Gastroesophageal sphincter (tissue), 4 donors: ENCODE measurements around the gene SGSH. TPM values are rescaled to one million over a fixed set of nuclear protein-coding genes. Genes with fewer than 3 reads are reported as not detected.
A peak's percentile ranks its signal among the peaks of the same experiment; 100 is the strongest.

Experiments used
- ATAC-seq: fragments of 150-250 bp; one replicate; pipeline ENCODE4 v1.9.1; 2016; ENCODE audit warnings: mild to moderate bottlenecking, moderate library complexity
- H3K27ac ChIP-seq, 4 donors: fragments of 200-600 bp; sonication (generic) in 3 of 4; 1 replicate in 3 of 4; 2 replicates in 1 of 4; pipeline ENCODE4 v1.5.1; 2016 to 2019
- H3K27me3 ChIP-seq: fragments of 200-600 bp; sonication (generic); one replicate; pipeline ENCODE4 v1.5.1; 2019
- H3K36me3 ChIP-seq, 2 donors: fragments of 200-600 bp; sonication (generic); one replicate each; pipeline ENCODE4 v1.5.1; 2019; ENCODE audit warnings: control low read depth in 1 of 2
- H3K4me1 ChIP-seq, 3 donors: fragments of 200-600 bp; sonication (generic); 1 replicate in 2 of 3; 2 replicates in 1 of 3; pipeline ENCODE4 v1.5.1; 2016 to 2019; ENCODE audit warnings: control low read depth in 2 of 3
- H3K4me3 ChIP-seq, 2 donors: fragments of 200-600 bp; sonication (generic); one replicate each; pipeline ENCODE4 v1.5.1; 2019; ENCODE audit warnings: mild to moderate bottlenecking in 1 of 2, moderate library complexity in 1 of 2
- H3K9me3 ChIP-seq, 3 donors: fragments of 200-600 bp; sonication (generic); one replicate each; pipeline ENCODE4 v1.5.1; 2017 to 2019; ENCODE audit warnings: control low read depth in 2 of 3
- EP300 ChIP-seq: sonication (generic); formaldehyde crosslinking; IDR thresholded peaks from one replicate; pipeline ENCODE4 v1.6.1; 2017; ENCODE audit warnings: antibody characterized with exemption, mild to moderate bottlenecking
- POLR2A ChIP-seq, 2 donors: fragments of 450-650 bp; IDR thresholded peaks; one replicate each; pipeline ENCODE4 v1.6.1; 2017; ENCODE audit warnings: antibody characterized with exemption in 2 of 2, mild to moderate bottlenecking in 2 of 2, moderate library complexity in 1 of 2
- POLR2AphosphoS5 ChIP-seq: sonication (generic); formaldehyde crosslinking; IDR thresholded peaks from one replicate; pipeline ENCODE4 v1.6.1; 2017; ENCODE audit warnings: antibody characterized with exemption
- WGBS, 2 donors: methylation state at CpG; one replicate each; pipeline ENCODE4 v1.1.5; 2018; ENCODE audit warnings: low coverage in 1 of 2; 5-methylcytosine and 5-hydroxymethylcytosine counted together
- total RNA-seq, 4 donors: library from RNA; depleted of rRNA; stranded (reverse); fragments of >200 nt; gene quantifications; one replicate each; pipeline ENCODE4 v1.1.0, GENCODE V29; 2016
- TF ChIP-seq, protein P1 (sequence below), 4 experiments: fragments of 200-600 bp in 2 of 4; fragments of 450-650 bp in 2 of 4; sonication (generic) in 1 of 4; IDR thresholded peaks; one replicate each; pipeline ENCODE4 v1.5.1; 2017 to 2019; ENCODE audit warnings: antibody characterized with exemption in 4 of 4, mild to moderate bottlenecking in 2 of 4, moderate library complexity in 2 of 4

SGSH gene
- total RNA-seq, 4 donors from 2014 or later, result 16.8 to 39.2 (median 18.2) TPM

DNA sequence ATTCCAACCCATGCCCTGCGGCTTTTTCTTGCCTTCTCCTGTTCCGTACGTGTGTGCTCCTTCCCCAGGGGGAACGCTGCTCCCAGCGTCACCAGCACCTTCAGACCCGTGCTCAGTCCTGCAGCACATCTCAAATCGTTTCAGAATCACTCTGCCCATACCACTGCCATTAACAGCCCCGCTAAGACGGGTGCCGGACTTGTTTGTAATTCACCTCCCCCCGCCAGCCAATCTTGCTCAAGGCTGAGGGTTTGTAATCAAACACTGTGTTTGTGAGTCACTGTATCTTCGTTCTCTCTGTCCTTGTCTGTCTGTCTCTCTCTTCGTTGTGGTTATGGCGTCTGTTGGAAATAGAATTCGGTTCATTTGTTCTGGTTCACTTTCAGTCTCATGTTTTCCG lies 33.0 kb downstream of the SGSH start:
- WGBS, 2 donors, result 67 to 75% methylated on average over 13 to 16 of the region's 16 CpGs
- peak overlapping the region in 1 of 4 donors; percentile 20 for H3K27ac ChIP-seq
- no peak overlapping the region for H3K4me3 ChIP-seq
- peaks cover 51% of the 10 kb centered on the region for H3K27me3 ChIP-seq
- TF ChIP-seq POLR2AphosphoS5, result no peak
- TF ChIP-seq EP300, result no peak
- TF ChIP-seq, protein P1, sequence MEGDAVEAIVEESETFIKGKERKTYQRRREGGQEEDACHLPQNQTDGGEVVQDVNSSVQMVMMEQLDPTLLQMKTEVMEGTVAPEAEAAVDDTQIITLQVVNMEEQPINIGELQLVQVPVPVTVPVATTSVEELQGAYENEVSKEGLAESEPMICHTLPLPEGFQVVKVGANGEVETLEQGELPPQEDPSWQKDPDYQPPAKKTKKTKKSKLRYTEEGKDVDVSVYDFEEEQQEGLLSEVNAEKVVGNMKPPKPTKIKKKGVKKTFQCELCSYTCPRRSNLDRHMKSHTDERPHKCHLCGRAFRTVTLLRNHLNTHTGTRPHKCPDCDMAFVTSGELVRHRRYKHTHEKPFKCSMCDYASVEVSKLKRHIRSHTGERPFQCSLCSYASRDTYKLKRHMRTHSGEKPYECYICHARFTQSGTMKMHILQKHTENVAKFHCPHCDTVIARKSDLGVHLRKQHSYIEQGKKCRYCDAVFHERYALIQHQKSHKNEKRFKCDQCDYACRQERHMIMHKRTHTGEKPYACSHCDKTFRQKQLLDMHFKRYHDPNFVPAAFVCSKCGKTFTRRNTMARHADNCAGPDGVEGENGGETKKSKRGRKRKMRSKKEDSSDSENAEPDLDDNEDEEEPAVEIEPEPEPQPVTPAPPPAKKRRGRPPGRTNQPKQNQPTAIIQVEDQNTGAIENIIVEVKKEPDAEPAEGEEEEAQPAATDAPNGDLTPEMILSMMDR (IDR thresholded peaks at IDR 0.05), result no peak
- no peak for TF ChIP-seq POLR2A (IDR thresholded peaks at IDR 0.05)
- H3K36me3 ChIP-seq, result no peaks in the 10 kb centered on the region
- peaks cover 0 to 21% (median 0%) of the 10 kb centered on the region in 3 donors for H3K4me1 ChIP-seq
- ATAC-seq, result peak; percentile 53
- no peaks in the 10 kb centered on the region for H3K9me3 ChIP-seq

DNA sequence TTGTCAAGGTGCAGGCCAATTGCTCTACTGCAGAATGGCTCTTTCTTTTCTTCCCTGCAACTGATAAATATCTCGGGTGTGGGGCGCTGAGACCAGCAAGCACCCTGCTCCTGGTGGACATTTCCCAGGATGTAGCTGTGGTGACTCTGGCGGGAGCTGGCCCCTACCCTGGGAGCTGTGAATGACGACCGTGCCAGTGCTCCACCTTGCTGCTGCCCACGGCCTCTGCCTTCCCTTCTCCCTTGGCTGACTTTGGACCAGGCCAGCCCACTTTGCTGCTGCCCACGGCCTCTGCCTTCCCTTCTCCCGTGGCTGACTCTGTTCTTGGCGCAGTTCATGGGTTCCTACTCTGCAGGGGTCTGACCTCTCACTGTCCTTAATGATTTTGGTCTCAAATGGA lies 34.2 kb downstream of the SGSH start:
- TF ChIP-seq, protein P1 (IDR thresholded peaks at IDR 0.05), result no peak
- Histone ChIP-seq H3K27ac (no peak overlapping the region), H3K4me3 (no peak overlapping the region), H3K9me3 (no peaks in the 10 kb centered on the region), H3K27me3 (peaks cover 55% of the 10 kb centered on the region), H3K36me3 (no peaks in the 10 kb centered on the region), H3K4me1 (peaks cover 0 to 10% (median 0%) of the 10 kb centered on the region in 3 donors)
- WGBS, 2 donors, result 63% methylated on average over 4 of the region's 9 CpGs; no CpG with 5 or more reads in 1 of the 2 donors
- no peak for ATAC-seq

DNA sequence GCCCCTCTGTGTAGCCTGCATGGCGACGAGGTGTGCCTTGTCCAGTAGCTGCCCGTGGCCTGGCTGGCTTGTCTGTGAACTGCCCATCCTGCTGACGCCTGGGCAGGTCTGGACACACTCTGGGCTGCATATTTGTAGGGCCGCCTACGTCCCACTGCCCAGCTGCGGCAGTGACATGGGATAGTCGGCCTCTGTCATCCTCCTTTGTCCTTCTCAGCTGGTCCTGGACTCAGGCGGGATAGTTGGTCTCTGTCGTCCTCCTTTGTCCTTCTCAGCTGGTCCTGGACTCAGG lies 35.8 kb downstream of the SGSH start:
- H3K36me3 ChIP-seq, result no peaks in the 10 kb centered on the region
- peaks cover 0 to 10% (median 0%) of the 10 kb centered on the region in 3 donors for H3K4me1 ChIP-seq
- no peak for ATAC-seq
- no peak overlapping the region for H3K4me3 ChIP-seq
- WGBS, 2 donors, result 72% methylated on average over 8 of the region's 10 CpGs; no CpG with 5 or more reads in 1 of the 2 donors
- peaks cover 52% of the 10 kb centered on the region for H3K27me3 ChIP-seq
- H3K9me3 ChIP-seq, result no peaks in the 10 kb centered on the region
- no peak overlapping the region for H3K27ac ChIP-seq
- TF ChIP-seq EP300 (no peak), POLR2A (IDR thresholded peaks at IDR 0.05) (no peak), POLR2AphosphoS5 (no peak)
- TF ChIP-seq, protein P1 (IDR thresholded peaks at IDR 0.05), result no peak

DNA sequence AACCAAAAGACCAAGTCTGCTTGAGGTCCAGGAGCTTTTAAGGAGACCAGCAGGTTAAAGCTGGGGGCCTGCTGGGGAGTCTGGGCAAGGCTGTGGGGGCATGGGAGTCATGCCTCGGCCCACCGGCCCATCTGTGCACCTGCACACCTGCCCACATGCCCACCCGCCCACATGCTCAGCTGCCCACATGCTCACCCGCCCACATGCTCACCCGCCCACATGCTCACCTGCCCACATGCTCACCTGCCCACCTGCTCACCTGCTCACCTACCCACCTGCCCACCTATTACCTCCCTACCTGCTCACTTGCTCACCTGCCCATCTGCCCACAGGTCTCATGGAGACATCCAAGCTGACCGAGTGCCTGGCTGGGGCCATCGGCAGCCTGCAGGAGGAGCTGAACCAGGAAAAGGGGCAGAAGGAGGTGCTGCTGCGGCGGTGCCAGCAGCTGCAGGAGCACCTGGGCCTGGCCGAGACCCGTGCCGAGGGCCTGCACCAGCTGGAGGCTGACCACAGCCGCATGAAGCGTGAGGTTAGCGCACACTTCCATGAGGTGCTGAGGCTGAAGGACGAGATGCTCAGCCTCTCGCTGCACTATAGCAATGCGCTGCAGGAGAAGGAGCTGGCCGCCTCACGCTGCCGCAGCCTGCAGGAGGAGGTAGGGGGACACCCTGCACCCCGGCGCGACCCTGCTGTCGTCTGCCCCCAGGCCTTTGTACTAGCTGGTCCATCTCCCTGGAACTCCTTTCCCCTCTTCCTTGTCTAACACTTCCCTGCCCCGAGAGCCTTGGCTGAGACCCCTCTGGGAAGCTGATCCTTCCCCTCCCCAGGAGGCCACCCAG lies 36.3 kb downstream of the SGSH start:
- TF ChIP-seq POLR2A (IDR thresholded peaks at IDR 0.05) (no peak), POLR2AphosphoS5 (no peak), EP300 (no peak)
- TF ChIP-seq, protein P1 (IDR thresholded peaks at IDR 0.05), result no peak
- 70% methylated on average over 2 of the region's 26 CpGs; no CpG with 5 or more reads in 1 of the 2 donors for WGBS, 2 donors
- Histone ChIP-seq H3K9me3 (no peaks in the 10 kb centered on the region), H3K27ac (no peak overlapping the region), H3K4me1 (peaks cover 0 to 10% (median 0%) of the 10 kb centered on the region in 3 donors), H3K27me3 (peaks cover 47% of the 10 kb centered on the region), H3K4me3 (no peak overlapping the region), H3K36me3 (no peaks in the 10 kb centered on the region)
- no peak for ATAC-seq

- Histone ChIP-seq H3K4me3 (no peak overlapping the region), H3K4me1 (peaks cover 0 to 4% (median 0%) of the 10 kb centered on the region in 3 donors), H3K27me3 (peaks cover 47% of the 10 kb centered on the region), H3K9me3 (no peaks in the 10 kb centered on the region), H3K36me3 (no peaks in the 10 kb centered on the region), H3K27ac (no peak overlapping the region)
- WGBS, 2 donors, result no CpG with 5 or more reads among the region's 12 CpGs
- no peak for ATAC-seq
- TF ChIP-seq, protein P1 (IDR thresholded peaks at IDR 0.05), result no peak
- TF ChIP-seq POLR2A (IDR thresholded peaks at IDR 0.05) (no peak), POLR2AphosphoS5 (no peak), EP300 (no peak)
Measured at GRCh38 chr17:80182845-80183223, 37.3 kb downstream of the SGSH start.
